ENCODE measurements around the gene GALNS.

GRCh38 chr16:88810912-88811768 lies 45.6 kb downstream of the GALNS start:
- TF ChIP-seq POLR2A (IDR thresholded peaks at IDR 0.05; ENCODE audit: low read length): no peak
- no peak for TF ChIP-seq GATA1 (IDR thresholded peaks at IDR 0.05; ENCODE audit: low read depth, low read length)
